Spleen (tissue), 11 donors: ENCODE data around the gene KRT27. TPM values are rescaled to one million over a fixed set of nuclear protein-coding genes. Genes with fewer than 3 reads are reported as not detected.
A peak's percentile ranks its signal among the peaks of the same experiment; 100 is the strongest.

ENCODE experiments used
- DNase-seq: peaks from one replicate; pipeline ENCODE4 v3.0.0-alpha.2; 2020
- H3K27ac ChIP-seq, 8 donors: fragments of 200-600 bp; sonication (generic) in 7 of 8; 1 replicate in 4 of 8; 2 replicates in 4 of 8; pipeline versions ENCODE4 v1.5.0 to v1.8.0; 2016 to 2021; ENCODE audit warnings: inconsistent platforms in 4 of 8, mild to moderate bottlenecking in 4 of 8, moderate library complexity in 1 of 8
- H3K27me3 ChIP-seq, 7 donors: fragments of 200-600 bp; sonication (generic) in 6 of 7; replicated peaks in 1 of 7; 1 replicate in 4 of 7; 2 replicates in 3 of 7; pipeline versions ENCODE4 v1.5.0 to v1.8.0; 2016 to 2021; ENCODE audit warnings: inconsistent platforms in 3 of 7, mild to moderate bottlenecking in 1 of 7
- H3K36me3 ChIP-seq, 6 donors: fragments of 200-600 bp; sonication (generic) in 5 of 6; 1 replicate in 4 of 6; 2 replicates in 2 of 6; pipeline versions ENCODE4 v1.5.0 to v1.8.0; 2016 to 2021; ENCODE audit warnings: inconsistent platforms in 2 of 6
- H3K4me1 ChIP-seq, 6 donors: fragments of 200-600 bp; sonication (generic) in 5 of 6; 1 replicate in 3 of 6; 2 replicates in 3 of 6; pipeline versions ENCODE4 v1.5.0 to v1.8.0; 2016 to 2021; ENCODE audit warnings: inconsistent platforms in 3 of 6
- H3K4me3 ChIP-seq, 8 donors: fragments of 200-600 bp; sonication (generic) in 7 of 8; 1 replicate in 4 of 8; 2 replicates in 4 of 8; pipeline versions ENCODE4 v1.5.0 to v1.8.0; 2016 to 2021; ENCODE audit warnings: inconsistent platforms in 4 of 8, mild to moderate bottlenecking in 4 of 8, moderate library complexity in 2 of 8
- H3K9me3 ChIP-seq, 8 donors: fragments of 200-600 bp; sonication (generic) in 7 of 8; 1 replicate in 4 of 8; 2 replicates in 4 of 8; pipeline versions ENCODE4 v1.5.0 to v1.8.0; 2016 to 2021; ENCODE audit warnings: inconsistent platforms in 4 of 8
- POLR2A ChIP-seq, 3 donors: fragments of 450-650 bp; IDR thresholded peaks; one replicate each; pipeline ENCODE4 v1.5.1; 2017; ENCODE audit warnings: antibody characterized with exemption in 3 of 3, mild to moderate bottlenecking in 1 of 3
- POLR2AphosphoS5 ChIP-seq, 3 donors: sonication (generic); formaldehyde crosslinking; IDR thresholded peaks; one replicate each; pipeline ENCODE4 v1.5.1; 2017; ENCODE audit warnings: antibody characterized with exemption in 3 of 3
- WGBS, 5 donors: extraction: QIAGEN DNeasy Blood & Tissue Kit in 3 of 5; methylation state at CpG; one replicate each; pipeline versions ENCODE4 v1.1.5 to v1.1.7; 2013 to 2018; 5-methylcytosine and 5-hydroxymethylcytosine counted together
- intact Hi-C: fragments of 100-400 bp; cut with DNase I; formaldehyde crosslinking; loops from one replicate; pipeline ENCODE4 v1.15.0; 2023; ENCODE audit warnings: low total_unique reads
- polyA plus RNA-seq, 3 donors: library from polyadenylated mRNA; stranded (reverse); fragments of 200-250 nt; gene quantifications; one replicate each; pipeline ENCODE4 v1.2.1, GENCODE V29; 2013
- total RNA-seq, 7 donors: library from RNA; depleted of rRNA in 3 of 7; stranded (reverse); fragments of >200 nt in 3 of 7; fragmentation: NEBNext Ultra II Directional in 4 of 7; extraction: Animal tissue kit (Norgen Biotek cat#: 25700) in 4 of 7; gene quantifications; one replicate each; pipeline versions ENCODE4 v1.1.0 to v1.2.1, GENCODE V29; 2016 to 2021
- TF ChIP-seq, protein P1 (sequence below), 11 experiments: fragments of 200-600 bp in 7 of 11; fragments of 450-650 bp in 4 of 11; sonication (generic) in 4 of 11; IDR thresholded peaks in 8 of 11; conservative IDR thresholded peaks in 3 of 11; 1 replicate in 7 of 11; 2 replicates in 4 of 11; pipeline versions ENCODE4 v1.4.0 to v1.8.0; 2016 to 2021; ENCODE audit warnings: antibody characterized with exemption in 11 of 11, inconsistent platforms in 4 of 11, mild to moderate bottlenecking in 1 of 11
- donor health status: healthy with polysubstance abuse.
- donor health status: DM: no; HTN: no; CAD: no; lungs with moderate emphysema.
- donor health status: DM: no; HTN: no; CAD: no.
- donor health status: Bipolar disorder and iron deficiency.
- donor health status: healthy.
- donor health status: DM: no; HTN: no; CAD: no.
- donor health status: DM: yes; HTN: yes; CAD: no.

The KRT27 gene
- total and polyA plus RNA-seq, 10 donors, result 0.09 to 0.42 (median 0.12) TPM; not detected in 7

DNA sequence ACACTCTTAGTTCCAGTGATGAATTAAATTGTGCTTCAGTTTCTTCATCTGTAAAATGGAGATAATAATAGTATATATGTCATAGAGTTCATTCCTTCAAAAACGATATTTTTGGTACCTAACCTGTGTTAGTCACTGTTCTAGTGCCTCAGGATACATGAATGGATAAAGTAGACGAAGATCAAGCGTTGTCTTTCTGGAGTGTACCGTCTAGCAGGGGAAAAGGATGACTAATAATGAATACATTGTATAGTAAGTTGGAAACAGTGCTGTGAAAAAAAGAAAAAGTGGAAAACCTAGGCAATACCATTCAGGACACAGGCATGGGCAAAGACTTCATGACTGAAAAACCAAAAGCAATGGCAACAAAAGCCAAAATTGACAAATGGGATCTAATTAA, 31.5 kb upstream of the KRT27 start:
- Histone ChIP-seq H3K27me3 (peaks cover 0 to 45% (median 6%) of the 10 kb centered on the region in 7 donors), H3K27ac (no peak overlapping the region), H3K9me3 (peaks cover 0 to 6% (median 0%) of the 10 kb centered on the region in 8 donors), H3K4me1 (peaks cover 6 to 11% (median 9%) of the 10 kb centered on the region in 6 donors), H3K4me3 (no peak overlapping the region), H3K36me3 (peaks cover 0 to 18% (median 12%) of the 10 kb centered on the region in 6 donors)
- no peak for DNase-seq
- intact Hi-C loops, result no loop called here
- WGBS, 5 donors, result 64 to 72% (median 70%) methylated on average over 4 of the region's 4 CpGs
- TF ChIP-seq, protein P1, sequence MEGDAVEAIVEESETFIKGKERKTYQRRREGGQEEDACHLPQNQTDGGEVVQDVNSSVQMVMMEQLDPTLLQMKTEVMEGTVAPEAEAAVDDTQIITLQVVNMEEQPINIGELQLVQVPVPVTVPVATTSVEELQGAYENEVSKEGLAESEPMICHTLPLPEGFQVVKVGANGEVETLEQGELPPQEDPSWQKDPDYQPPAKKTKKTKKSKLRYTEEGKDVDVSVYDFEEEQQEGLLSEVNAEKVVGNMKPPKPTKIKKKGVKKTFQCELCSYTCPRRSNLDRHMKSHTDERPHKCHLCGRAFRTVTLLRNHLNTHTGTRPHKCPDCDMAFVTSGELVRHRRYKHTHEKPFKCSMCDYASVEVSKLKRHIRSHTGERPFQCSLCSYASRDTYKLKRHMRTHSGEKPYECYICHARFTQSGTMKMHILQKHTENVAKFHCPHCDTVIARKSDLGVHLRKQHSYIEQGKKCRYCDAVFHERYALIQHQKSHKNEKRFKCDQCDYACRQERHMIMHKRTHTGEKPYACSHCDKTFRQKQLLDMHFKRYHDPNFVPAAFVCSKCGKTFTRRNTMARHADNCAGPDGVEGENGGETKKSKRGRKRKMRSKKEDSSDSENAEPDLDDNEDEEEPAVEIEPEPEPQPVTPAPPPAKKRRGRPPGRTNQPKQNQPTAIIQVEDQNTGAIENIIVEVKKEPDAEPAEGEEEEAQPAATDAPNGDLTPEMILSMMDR (IDR thresholded peaks at IDR 0.05 in 8 of 11, conservative IDR thresholded peaks at IDR 0.05 in 3 of 11), result no peak
- TF ChIP-seq POLR2AphosphoS5 (IDR thresholded peaks at IDR 0.05) (no peak), POLR2A (IDR thresholded peaks at IDR 0.05) (no peak)

DNA sequence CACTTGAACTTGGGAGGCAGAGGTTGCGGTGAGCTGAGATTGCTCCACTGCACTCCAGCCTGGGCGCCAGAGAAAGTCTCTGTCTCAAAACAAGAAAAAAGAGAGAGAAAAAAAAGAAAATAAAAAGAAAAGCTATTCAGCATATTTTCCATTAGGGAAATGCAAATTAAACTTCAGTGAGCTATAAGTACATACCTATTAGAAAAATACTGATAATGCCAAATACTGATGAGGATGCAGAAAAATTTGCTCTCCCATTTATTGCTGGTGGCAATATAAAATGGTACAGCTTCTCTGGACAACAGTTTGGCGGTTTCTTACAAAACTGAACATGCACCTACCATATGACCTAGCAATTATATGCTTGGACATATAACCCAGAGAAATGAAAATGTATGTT, 30.3 kb upstream of the KRT27 start:
- peaks cover 0 to 13% (median 11%) of the 10 kb centered on the region in 6 donors for H3K36me3 ChIP-seq
- TF ChIP-seq, protein P1 (IDR thresholded peaks at IDR 0.05 in 8 of 11, conservative IDR thresholded peaks at IDR 0.05 in 3 of 11), result no peak
- no peak for TF ChIP-seq POLR2A (IDR thresholded peaks at IDR 0.05)
- TF ChIP-seq POLR2AphosphoS5 (IDR thresholded peaks at IDR 0.05), result no peak
- intact Hi-C loops, result no loop called here
- WGBS, 5 donors, result 74 to 87% (median 80%) methylated on average over 3 of the region's 3 CpGs
- peaks cover 0 to 6% (median 0%) of the 10 kb centered on the region in 8 donors for H3K9me3 ChIP-seq
- H3K27ac ChIP-seq, result no peak overlapping the region
- peaks cover 0 to 56% (median 8%) of the 10 kb centered on the region in 7 donors for H3K27me3 ChIP-seq
- peaks cover 0 to 3% (median 2%) of the 10 kb centered on the region in 6 donors for H3K4me1 ChIP-seq
- H3K4me3 ChIP-seq, result no peak overlapping the region
- DNase-seq, result no peak

DNA sequence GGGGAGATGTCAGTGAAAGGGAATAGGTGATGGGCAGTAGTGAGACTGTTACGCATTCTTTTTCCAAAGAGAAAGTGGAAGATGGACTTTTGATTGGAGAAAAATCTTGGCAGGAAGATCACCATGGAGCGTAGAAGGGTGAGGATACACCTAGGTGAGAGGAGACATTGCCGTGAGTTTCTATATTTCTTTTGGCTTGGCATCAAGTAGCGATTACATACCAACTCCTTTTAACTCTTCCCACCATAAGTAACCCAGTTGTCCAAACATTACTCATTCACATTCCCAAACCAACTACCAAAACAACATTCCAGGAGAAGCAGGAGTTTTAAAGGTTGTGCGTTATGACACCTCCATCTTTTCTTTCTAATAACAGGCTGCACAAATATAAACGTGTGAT, 28.1 kb upstream of the KRT27 start:
- no peaks in the 10 kb centered on the region for H3K4me1 ChIP-seq
- peaks cover 0 to 76% (median 8%) of the 10 kb centered on the region in 7 donors for H3K27me3 ChIP-seq
- intact Hi-C loops, result no loop called here
- DNase-seq, result no peak
- H3K27ac ChIP-seq, result no peak overlapping the region
- no peak for TF ChIP-seq POLR2A (IDR thresholded peaks at IDR 0.05)
- TF ChIP-seq, protein P1 (IDR thresholded peaks at IDR 0.05 in 8 of 11, conservative IDR thresholded peaks at IDR 0.05 in 3 of 11), result no peak
- TF ChIP-seq POLR2AphosphoS5 (IDR thresholded peaks at IDR 0.05), result no peak
- H3K9me3 ChIP-seq, result peaks cover 0 to 5% (median 0%) of the 10 kb centered on the region in 8 donors
- no peak overlapping the region for H3K4me3 ChIP-seq
- 70 to 84% (median 78%) methylated on average over 6 of the region's 6 CpGs for WGBS, 5 donors
- H3K36me3 ChIP-seq, result no peaks in the 10 kb centered on the region

DNA sequence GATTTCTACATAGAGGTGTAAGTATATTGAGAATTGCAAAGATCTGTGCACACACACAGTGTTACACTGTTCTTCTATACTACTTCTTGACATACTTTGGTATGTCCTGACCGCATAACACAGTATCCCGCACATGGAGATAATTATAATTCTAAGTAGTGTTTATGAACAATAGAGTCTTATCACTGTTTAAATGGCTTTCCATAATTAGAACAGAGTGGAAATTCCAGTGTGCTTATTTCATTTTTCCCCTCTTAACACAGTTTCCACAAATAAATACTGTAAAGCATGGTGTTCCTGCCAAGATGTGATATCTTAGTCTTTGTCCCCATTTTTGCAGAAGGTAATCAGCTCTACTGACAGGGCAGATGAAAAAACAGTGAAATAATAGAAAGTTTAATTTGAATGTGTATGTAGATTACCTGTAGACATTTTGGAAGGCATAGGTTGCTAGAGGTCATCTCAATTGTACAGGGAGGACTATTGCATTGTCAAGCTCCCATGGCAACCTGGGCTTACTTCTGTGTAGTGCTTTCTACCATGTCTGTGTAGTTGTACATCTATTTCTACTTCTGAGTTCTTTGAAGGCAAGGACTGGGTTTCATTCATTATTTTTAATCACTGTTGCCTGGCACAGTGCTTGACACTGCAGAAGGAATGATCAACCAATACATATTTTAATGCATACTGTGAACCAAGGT, 27.5 kb upstream of the KRT27 start:
- no peak for DNase-seq
- H3K4me1 ChIP-seq, result no peaks in the 10 kb centered on the region
- WGBS, 5 donors, result 61 to 88% (median 75%) methylated on average over 2 of the region's 2 CpGs
- intact Hi-C loops, result loop anchor here (10.0 kb wide), 1 partner anchor 515 kb away; no protein-coding TSS in a partner anchor
- H3K4me3 ChIP-seq, result no peak overlapping the region
- peaks cover 0 to 83% (median 12%) of the 10 kb centered on the region in 7 donors for H3K27me3 ChIP-seq
- H3K9me3 ChIP-seq, result peaks cover 0 to 4% (median 0%) of the 10 kb centered on the region in 8 donors
- no peaks in the 10 kb centered on the region for H3K36me3 ChIP-seq
- H3K27ac ChIP-seq, result peak overlapping the region in 1 of 8 donors; percentile 15
- no peak for TF ChIP-seq POLR2A (IDR thresholded peaks at IDR 0.05)
